ENCODE results near the gene IFITM10. TPM values are rescaled to one million over a fixed set of nuclear protein-coding genes. Genes with fewer than 3 reads are reported as not detected.
"Not testable (repeated sequence)": the region's sequence is repeated elsewhere in the genome, so short reads cannot be mapped to it uniquely, and the experiment has no call there.

Gene IFITM10
- total RNA-seq, 2 experiments from 2014 or later: 0.82 to 1.3 TPM

GRCh38 chr11:1684886-1685874 is 65.2 kb downstream of the IFITM10 start:
- ATAC-seq (ENCODE audit: low read depth); H3K9me3 Mint-ChIP-seq; H3K27ac Mint-ChIP-seq; H3K4me1 Mint-ChIP-seq; H3K4me3 Mint-ChIP-seq; H3K36me3 Mint-ChIP-seq; DNase-seq; POLR2A ChIA-PET: not testable (repeated sequence)
- H3K27me3 Mint-ChIP-seq: peaks cover 22% of the 10 kb centered on the region

- H3K9me3 Mint-ChIP-seq; ATAC-seq (ENCODE audit: low read depth); H3K27ac Mint-ChIP-seq; H3K4me3 Mint-ChIP-seq; DNase-seq; H3K36me3 Mint-ChIP-seq; POLR2A ChIA-PET; H3K4me1 Mint-ChIP-seq: not testable (repeated sequence)
- H3K27me3 Mint-ChIP-seq: peaks cover 14% of the 10 kb centered on the region
These were observed 66.4 kb downstream of the IFITM10 start for GRCh38 chr11:1683904-1684572.

- DNase-seq; ATAC-seq (ENCODE audit: low read depth); H3K9me3 Mint-ChIP-seq; POLR2A ChIA-PET; H3K4me3 Mint-ChIP-seq; H3K4me1 Mint-ChIP-seq; H3K27ac Mint-ChIP-seq; H3K36me3 Mint-ChIP-seq: not testable (repeated sequence)
- H3K27me3 Mint-ChIP-seq: peaks cover 13% of the 10 kb centered on the region
These were observed 67.2 kb downstream of the IFITM10 start for GRCh38 chr11:1683216-1683615.

Other genes starting within 250 kb of the IFITM10 start
- 1 to 10 TPM; 3.4 to 3.7 TPM for gene DUSP8, start 178.3 kb downstream of the IFITM10 start, total RNA-seq
- not detected for gene KRTAP5-1, start 165.3 kb downstream of the IFITM10 start, total RNA-seq
- not detected for gene KRTAP5-2, start 152.3 kb downstream of the IFITM10 start, total RNA-seq
- not detected for gene KRTAP5-3, start 142.1 kb downstream of the IFITM10 start, total RNA-seq
- not detected for gene KRTAP5-4, start 128.5 kb downstream of the IFITM10 start, total RNA-seq
- gene KRTAP5-5, start 120.8 kb downstream of the IFITM10 start, total RNA-seq: not detected
- not detected for gene KRTAP5-6, start 53.4 kb downstream of the IFITM10 start, total RNA-seq
- 100 to 1,000 TPM; 192 to 208 TPM for gene CTSD, start 13.3 kb upstream of the IFITM10 start, total RNA-seq
- gene SYT8, start 84.4 kb upstream of the IFITM10 start, total RNA-seq: not detected
- gene TNNI2, start 88.4 kb upstream of the IFITM10 start, total RNA-seq: under 1 TPM in 1 of 2 experiments, not detected in 1; 0.67 TPM
- 100 to 1,000 TPM; 438 to 453 TPM for gene LSP1, start 102.5 kb upstream of the IFITM10 start, total RNA-seq
- not detected for gene PRR33, start 141.3 kb upstream of the IFITM10 start, total RNA-seq
- 10 to 100 TPM; 13.7 to 16.7 TPM for gene TNNT3, start 169.1 kb upstream of the IFITM10 start, total RNA-seq
- 10 to 100 TPM; 76.2 to 77.7 TPM for gene MRPL23, start 196.7 kb upstream of the IFITM10 start, total RNA-seq
- gene H19, start 247.2 kb upstream of the IFITM10 start, total RNA-seq: not detected

All from activated naive CD8-positive, alpha-beta T cell treated with anti-CD3 and anti-CD28 coated beads, Interleukin-2, amount 10 ng/mL, durations not matched to agents 7 days and 5 days (primary cell).